GM23248 (cell line): ENCODE measurements around the gene CELSR3.

Source experiments
- EZH2 ChIP-seq: fragments of 200-600 bp; sonication (generic); IDR thresholded peaks from 2 replicates; pipeline ENCODE4 v1.6.1; 2018; ENCODE audit warnings: antibody characterized with exemption, mild to moderate bottlenecking; ENCODE audit not compliant: insufficient read depth, poor library complexity, severe bottlenecking
- EZH2phosphoT487 ChIP-seq: fragments of 200-600 bp; sonication (generic); IDR thresholded peaks from 2 replicates; pipeline ENCODE4 v1.6.1; 2018; ENCODE audit warnings: antibody characterized with exemption, moderate library complexity, mild to moderate bottlenecking, low read depth; ENCODE audit not compliant: insufficient read depth

GRCh38 chr3:48662145-48662752 lies 437 bp downstream of the CELSR3 start:
- TF ChIP-seq EZH2 (no peak), EZH2phosphoT487 (no peak)
